ENCODE measurements around the gene MTHFD2L.

DNA sequence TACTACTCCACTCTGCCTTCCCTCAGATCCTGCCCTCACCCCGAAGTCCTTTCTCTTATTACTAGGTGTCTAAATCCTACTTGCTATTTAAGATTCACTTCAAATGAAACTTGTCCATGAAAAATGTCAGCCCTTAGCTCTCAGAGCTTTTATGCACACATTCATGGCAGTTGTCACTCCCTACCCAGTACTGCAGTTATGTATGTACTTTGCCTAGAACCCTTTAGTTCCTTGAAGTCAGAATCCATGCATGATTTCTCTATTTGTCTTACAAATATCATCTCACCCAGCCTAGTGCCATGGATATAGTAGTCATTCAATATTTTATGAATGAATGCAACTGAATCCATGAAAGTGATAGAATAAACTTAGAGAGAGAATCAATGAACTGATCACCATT lies 147.1 kb downstream of the MTHFD2L start:
- TF ChIP-seq, protein P1, sequence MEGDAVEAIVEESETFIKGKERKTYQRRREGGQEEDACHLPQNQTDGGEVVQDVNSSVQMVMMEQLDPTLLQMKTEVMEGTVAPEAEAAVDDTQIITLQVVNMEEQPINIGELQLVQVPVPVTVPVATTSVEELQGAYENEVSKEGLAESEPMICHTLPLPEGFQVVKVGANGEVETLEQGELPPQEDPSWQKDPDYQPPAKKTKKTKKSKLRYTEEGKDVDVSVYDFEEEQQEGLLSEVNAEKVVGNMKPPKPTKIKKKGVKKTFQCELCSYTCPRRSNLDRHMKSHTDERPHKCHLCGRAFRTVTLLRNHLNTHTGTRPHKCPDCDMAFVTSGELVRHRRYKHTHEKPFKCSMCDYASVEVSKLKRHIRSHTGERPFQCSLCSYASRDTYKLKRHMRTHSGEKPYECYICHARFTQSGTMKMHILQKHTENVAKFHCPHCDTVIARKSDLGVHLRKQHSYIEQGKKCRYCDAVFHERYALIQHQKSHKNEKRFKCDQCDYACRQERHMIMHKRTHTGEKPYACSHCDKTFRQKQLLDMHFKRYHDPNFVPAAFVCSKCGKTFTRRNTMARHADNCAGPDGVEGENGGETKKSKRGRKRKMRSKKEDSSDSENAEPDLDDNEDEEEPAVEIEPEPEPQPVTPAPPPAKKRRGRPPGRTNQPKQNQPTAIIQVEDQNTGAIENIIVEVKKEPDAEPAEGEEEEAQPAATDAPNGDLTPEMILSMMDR (IDR thresholded peaks at IDR 0.05): no peak
- TF ChIP-seq POLR2A (IDR thresholded peaks at IDR 0.05): no peak
